ENCODE measurements around the gene TPPP2.

TPPP2 gene

DNA sequence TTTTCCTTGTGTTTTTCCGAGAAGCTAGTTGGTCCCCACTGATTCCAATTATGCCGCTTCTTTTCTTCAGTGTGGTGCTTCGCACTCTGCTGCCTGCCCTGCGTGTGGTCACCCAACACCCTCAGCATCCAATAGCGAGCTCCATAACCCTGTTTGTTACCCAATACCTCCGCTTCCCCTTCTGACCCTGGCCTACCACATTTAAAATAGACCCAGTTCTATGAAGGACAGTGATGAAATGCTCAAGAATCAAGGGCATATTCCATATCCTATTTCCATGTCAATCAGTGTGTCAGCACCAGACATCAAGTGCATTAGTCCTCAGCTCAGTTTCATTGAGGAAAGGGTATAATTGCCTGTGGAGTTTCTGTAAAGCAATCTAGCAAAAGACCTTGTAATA lies 14.7 kb upstream of the TPPP2 start:
- no peak overlapping the region for H3K4me3 ChIP-seq (ENCODE audit: low read length in 2 of 2)
- no peaks in the 10 kb centered on the region for H3K4me1 ChIP-seq (ENCODE audit: control insufficient read depth in 2 of 2, insufficient read depth in 2 of 2, low read length in 2 of 2)
- no peaks in the 10 kb centered on the region for H3K27me3 ChIP-seq (ENCODE audit: control insufficient read depth in 2 of 2, insufficient read depth in 2 of 2, low read length in 2 of 2)
- no peak overlapping the region for H3K27ac ChIP-seq (ENCODE audit: low read depth in 2 of 2, low read length in 2 of 2)
- peaks cover 26 to 36% of the 10 kb centered on the region in 2 donors for H3K36me3 ChIP-seq (ENCODE audit: control insufficient read depth in 2 of 2, insufficient read depth in 2 of 2, low read length in 2 of 2)
- no peaks in the 10 kb centered on the region for H3K9me3 ChIP-seq (ENCODE audit: control insufficient read depth in 2 of 2, low read length in 2 of 2)
- H3K9ac ChIP-seq (ENCODE audit: low read depth in 1 of 2, low read length in 2 of 2), result no peak overlapping the region

GRCh38 chr14:21016413-21017190 lies 13.4 kb upstream of the TPPP2 start:
- H3K9me3 ChIP-seq (ENCODE audit: control insufficient read depth in 2 of 2, low read length in 2 of 2), result no peaks in the 10 kb centered on the region
- no peak overlapping the region for H3K9ac ChIP-seq (ENCODE audit: low read depth in 1 of 2, low read length in 2 of 2)
- H3K27ac ChIP-seq (ENCODE audit: low read depth in 2 of 2, low read length in 2 of 2), result no peak overlapping the region
- H3K4me1 ChIP-seq (ENCODE audit: control insufficient read depth in 2 of 2, insufficient read depth in 2 of 2, low read length in 2 of 2), result no peaks in the 10 kb centered on the region
- H3K4me3 ChIP-seq (ENCODE audit: low read length in 2 of 2), result no peak overlapping the region
- no peaks in the 10 kb centered on the region for H3K27me3 ChIP-seq (ENCODE audit: control insufficient read depth in 2 of 2, insufficient read depth in 2 of 2, low read length in 2 of 2)
- peaks cover 32 to 49% of the 10 kb centered on the region in 2 donors for H3K36me3 ChIP-seq (ENCODE audit: control insufficient read depth in 2 of 2, insufficient read depth in 2 of 2, low read length in 2 of 2)

GRCh38 chr14:21017528-21018245 lies 12.3 kb upstream of the TPPP2 start:
- H3K36me3 ChIP-seq (ENCODE audit: control insufficient read depth in 2 of 2, insufficient read depth in 2 of 2, low read length in 2 of 2), result peaks cover 32 to 57% of the 10 kb centered on the region in 2 donors
- no peaks in the 10 kb centered on the region for H3K9me3 ChIP-seq (ENCODE audit: control insufficient read depth in 2 of 2, low read length in 2 of 2)
- no peak overlapping the region for H3K4me3 ChIP-seq (ENCODE audit: low read length in 2 of 2)
- no peak overlapping the region for H3K27ac ChIP-seq (ENCODE audit: low read depth in 2 of 2, low read length in 2 of 2)
- H3K9ac ChIP-seq (ENCODE audit: low read depth in 1 of 2, low read length in 2 of 2), result no peak overlapping the region
- peaks cover 0 to 3% of the 10 kb centered on the region in 2 donors for H3K4me1 ChIP-seq (ENCODE audit: control insufficient read depth in 2 of 2, insufficient read depth in 2 of 2, low read length in 2 of 2)
- no peaks in the 10 kb centered on the region for H3K27me3 ChIP-seq (ENCODE audit: control insufficient read depth in 2 of 2, insufficient read depth in 2 of 2, low read length in 2 of 2)

DNA sequence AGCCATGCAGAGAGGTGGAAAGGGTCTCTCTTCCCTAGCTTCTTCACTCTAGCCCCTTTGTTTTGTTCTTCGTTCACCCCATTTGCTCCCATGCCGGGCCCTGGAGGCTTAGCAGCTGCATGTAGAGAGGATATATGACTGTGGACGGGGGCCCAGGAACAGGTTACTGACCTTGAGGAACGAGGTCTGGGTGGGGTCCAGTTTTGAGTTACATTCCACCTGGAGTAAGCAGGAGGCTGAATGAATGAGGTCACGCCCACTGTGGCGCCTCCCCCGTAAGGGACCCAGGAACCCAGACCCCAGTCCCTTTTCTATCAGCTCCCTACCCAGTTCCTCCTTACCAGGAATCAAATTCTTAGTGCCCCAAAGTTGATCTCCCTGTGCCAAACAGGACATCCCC lies 11.7 kb upstream of the TPPP2 start:
- H3K4me1 ChIP-seq (ENCODE audit: control insufficient read depth in 2 of 2, insufficient read depth in 2 of 2, low read length in 2 of 2), result peaks cover under 1 to 8% of the 10 kb centered on the region in 2 donors
- H3K27me3 ChIP-seq (ENCODE audit: control insufficient read depth in 2 of 2, insufficient read depth in 2 of 2, low read length in 2 of 2), result no peaks in the 10 kb centered on the region
- peaks cover 32 to 57% of the 10 kb centered on the region in 2 donors for H3K36me3 ChIP-seq (ENCODE audit: control insufficient read depth in 2 of 2, insufficient read depth in 2 of 2, low read length in 2 of 2)
- no peak overlapping the region for H3K4me3 ChIP-seq (ENCODE audit: low read length in 2 of 2)
- no peak overlapping the region for H3K9ac ChIP-seq (ENCODE audit: low read depth in 1 of 2, low read length in 2 of 2)
- no peak overlapping the region for H3K27ac ChIP-seq (ENCODE audit: low read depth in 2 of 2, low read length in 2 of 2)
- no peaks in the 10 kb centered on the region for H3K9me3 ChIP-seq (ENCODE audit: control insufficient read depth in 2 of 2, low read length in 2 of 2)

GRCh38 chr14:21018781-21019180 lies 11.2 kb upstream of the TPPP2 start:
- Histone ChIP-seq H3K9me3 (ENCODE audit: control insufficient read depth in 2 of 2, low read length in 2 of 2) (no peaks in the 10 kb centered on the region), H3K4me3 (ENCODE audit: low read length in 2 of 2) (no peak overlapping the region), H3K27ac (ENCODE audit: low read depth in 2 of 2, low read length in 2 of 2) (no peak overlapping the region), H3K9ac (ENCODE audit: low read depth in 1 of 2, low read length in 2 of 2) (no peak overlapping the region), H3K27me3 (ENCODE audit: control insufficient read depth in 2 of 2, insufficient read depth in 2 of 2, low read length in 2 of 2) (no peaks in the 10 kb centered on the region), H3K4me1 (ENCODE audit: control insufficient read depth in 2 of 2, insufficient read depth in 2 of 2, low read length in 2 of 2) (peaks cover 6 to 13% of the 10 kb centered on the region in 2 donors), H3K36me3 (ENCODE audit: control insufficient read depth in 2 of 2, insufficient read depth in 2 of 2, low read length in 2 of 2) (peaks cover 32 to 57% of the 10 kb centered on the region in 2 donors)

DNA sequence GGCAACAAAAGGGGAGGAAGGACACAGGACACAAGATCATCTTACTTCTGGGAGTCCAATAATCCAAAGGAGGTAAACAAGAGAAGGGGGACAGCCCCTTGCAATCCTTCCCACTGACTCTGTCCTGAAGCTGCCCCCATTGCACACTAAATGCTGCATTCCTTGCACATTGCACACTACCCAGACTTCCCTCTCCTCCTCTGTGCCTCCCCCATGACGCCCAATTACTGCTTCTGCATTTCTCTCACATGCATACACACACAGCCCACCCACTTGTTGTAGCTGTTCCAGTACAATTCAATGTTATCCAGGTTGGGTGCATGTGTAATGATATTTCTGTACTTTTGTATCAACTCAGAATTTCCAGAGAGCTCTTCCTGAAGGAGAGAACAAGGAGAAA lies 10.7 kb upstream of the TPPP2 start:
- H3K4me3 ChIP-seq (ENCODE audit: low read length in 2 of 2), result no peak overlapping the region
- no peaks in the 10 kb centered on the region for H3K9me3 ChIP-seq (ENCODE audit: control insufficient read depth in 2 of 2, low read length in 2 of 2)
- no peak overlapping the region for H3K9ac ChIP-seq (ENCODE audit: low read depth in 1 of 2, low read length in 2 of 2)
- peaks cover 32 to 57% of the 10 kb centered on the region in 2 donors for H3K36me3 ChIP-seq (ENCODE audit: control insufficient read depth in 2 of 2, insufficient read depth in 2 of 2, low read length in 2 of 2)
- H3K27ac ChIP-seq (ENCODE audit: low read depth in 2 of 2, low read length in 2 of 2), result no peak overlapping the region
- peaks cover 12 to 17% of the 10 kb centered on the region in 2 donors for H3K4me1 ChIP-seq (ENCODE audit: control insufficient read depth in 2 of 2, insufficient read depth in 2 of 2, low read length in 2 of 2)
- H3K27me3 ChIP-seq (ENCODE audit: control insufficient read depth in 2 of 2, insufficient read depth in 2 of 2, low read length in 2 of 2), result no peaks in the 10 kb centered on the region

DNA sequence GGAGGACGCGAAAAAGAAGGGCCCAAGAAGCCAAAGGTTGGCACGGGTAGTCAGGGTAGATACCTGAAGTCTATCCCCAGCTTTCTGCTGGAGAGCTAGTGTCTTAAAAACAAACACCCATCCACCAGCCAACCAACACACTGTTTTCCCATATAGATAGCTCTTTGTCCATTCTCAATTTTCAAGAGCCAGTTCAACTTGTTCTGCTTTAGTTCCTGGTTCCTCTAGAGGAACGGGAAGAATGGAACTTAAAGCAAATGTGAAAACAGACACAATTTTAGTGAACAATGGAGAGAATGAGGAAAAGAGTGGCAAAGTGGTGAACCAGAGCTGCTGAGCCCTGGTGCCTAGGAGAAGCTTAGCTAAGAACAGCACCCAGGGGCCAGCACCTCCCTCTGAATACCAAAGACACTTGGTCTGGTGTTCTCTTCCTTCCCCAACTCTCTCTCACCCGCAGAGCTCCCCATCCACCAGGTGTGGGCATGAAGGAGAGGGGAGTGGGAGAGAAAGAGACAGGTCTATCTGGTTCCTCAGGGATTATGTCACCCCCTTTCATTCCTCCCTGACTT lies 9.0 kb upstream of the TPPP2 start:
- no peaks in the 10 kb centered on the region for H3K9me3 ChIP-seq (ENCODE audit: control insufficient read depth in 2 of 2, low read length in 2 of 2)
- H3K4me3 ChIP-seq (ENCODE audit: low read length in 2 of 2), result no peak overlapping the region
- no peak overlapping the region for H3K27ac ChIP-seq (ENCODE audit: low read depth in 2 of 2, low read length in 2 of 2)
- H3K4me1 ChIP-seq (ENCODE audit: control insufficient read depth in 2 of 2, insufficient read depth in 2 of 2, low read length in 2 of 2), result peaks cover 12 to 26% of the 10 kb centered on the region in 2 donors
- peaks cover 32 to 57% of the 10 kb centered on the region in 2 donors for H3K36me3 ChIP-seq (ENCODE audit: control insufficient read depth in 2 of 2, insufficient read depth in 2 of 2, low read length in 2 of 2)
- H3K27me3 ChIP-seq (ENCODE audit: control insufficient read depth in 2 of 2, insufficient read depth in 2 of 2, low read length in 2 of 2), result no peaks in the 10 kb centered on the region
- H3K9ac ChIP-seq (ENCODE audit: low read depth in 1 of 2, low read length in 2 of 2), result no peak overlapping the region

DNA sequence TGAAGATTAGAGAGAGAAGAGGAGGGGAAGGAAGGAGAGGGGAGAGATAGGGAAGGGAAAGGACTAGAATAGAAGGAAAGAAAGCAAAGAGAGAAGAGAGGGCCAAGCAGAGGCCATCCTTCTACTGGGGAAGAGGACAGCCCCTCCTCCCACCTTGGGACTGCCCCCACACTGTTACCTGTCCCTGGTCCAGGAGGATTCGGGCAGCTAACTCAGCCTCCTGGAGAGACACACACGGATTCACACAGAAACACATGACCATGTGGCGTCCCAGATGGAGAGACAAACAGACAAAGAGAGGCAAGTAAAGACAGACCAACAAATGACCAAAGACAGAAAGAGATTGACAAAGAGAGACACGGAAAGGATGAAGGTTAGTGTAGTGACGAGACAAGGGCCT lies 7.3 kb upstream of the TPPP2 start:
- Histone ChIP-seq H3K36me3 (ENCODE audit: control insufficient read depth in 2 of 2, insufficient read depth in 2 of 2, low read length in 2 of 2) (peaks cover 23 to 43% of the 10 kb centered on the region in 2 donors), H3K4me1 (ENCODE audit: control insufficient read depth in 2 of 2, insufficient read depth in 2 of 2, low read length in 2 of 2) (peaks cover 12 to 26% of the 10 kb centered on the region in 2 donors), H3K27ac (ENCODE audit: low read depth in 2 of 2, low read length in 2 of 2) (no peak overlapping the region), H3K4me3 (ENCODE audit: low read length in 2 of 2) (peak overlapping the region in 1 of 2 donors; percentile 91), H3K9me3 (ENCODE audit: control insufficient read depth in 2 of 2, low read length in 2 of 2) (no peaks in the 10 kb centered on the region), H3K9ac (ENCODE audit: low read depth in 1 of 2, low read length in 2 of 2) (no peak overlapping the region), H3K27me3 (ENCODE audit: control insufficient read depth in 2 of 2, insufficient read depth in 2 of 2, low read length in 2 of 2) (no peaks in the 10 kb centered on the region)

DNA sequence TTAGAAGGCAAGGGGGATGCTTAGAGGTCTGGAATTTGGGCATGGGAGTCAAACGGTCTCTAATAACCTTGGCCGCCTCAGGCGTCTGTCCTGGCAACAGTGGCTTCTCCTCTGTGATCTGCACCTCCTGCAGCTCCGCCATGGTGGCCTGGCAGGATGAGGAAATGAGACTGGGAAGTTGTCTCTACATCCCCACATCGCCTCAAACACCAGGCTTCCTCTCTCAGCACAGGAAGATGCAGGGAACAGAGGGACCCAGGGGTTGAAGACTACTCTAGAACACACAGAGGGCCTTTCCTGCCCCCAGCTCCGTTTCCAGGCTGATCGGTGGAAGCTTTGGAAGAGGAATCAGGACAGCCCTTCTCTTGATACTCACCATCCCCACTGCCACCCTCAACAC lies 6.8 kb upstream of the TPPP2 start:
- Histone ChIP-seq H3K9me3 (ENCODE audit: control insufficient read depth in 2 of 2, low read length in 2 of 2) (no peaks in the 10 kb centered on the region), H3K4me1 (ENCODE audit: control insufficient read depth in 2 of 2, insufficient read depth in 2 of 2, low read length in 2 of 2) (peaks cover 12 to 26% of the 10 kb centered on the region in 2 donors), H3K27ac (ENCODE audit: low read depth in 2 of 2, low read length in 2 of 2) (peak overlapping the region; percentile 6 to 79), H3K9ac (ENCODE audit: low read depth in 1 of 2, low read length in 2 of 2) (peak overlapping the region; percentile 89 to 96), H3K36me3 (ENCODE audit: control insufficient read depth in 2 of 2, insufficient read depth in 2 of 2, low read length in 2 of 2) (peaks cover 19 to 41% of the 10 kb centered on the region in 2 donors), H3K27me3 (ENCODE audit: control insufficient read depth in 2 of 2, insufficient read depth in 2 of 2, low read length in 2 of 2) (no peaks in the 10 kb centered on the region), H3K4me3 (ENCODE audit: low read length in 2 of 2) (peak overlapping the region; percentile 44 to 91)

Data from mucosa of rectum (tissue), 2 donors.